ENCODE measurements around the gene UQCRQ. TPM values are rescaled to one million over a fixed set of nuclear protein-coding genes. Genes with fewer than 3 reads are reported as not detected.

UQCRQ gene
- total and polyA plus RNA-seq, 2 donors (not counting 3 experiments of a cell fraction or from before 2014, with no cell fraction given) = 246 to 390 TPM

DNA sequence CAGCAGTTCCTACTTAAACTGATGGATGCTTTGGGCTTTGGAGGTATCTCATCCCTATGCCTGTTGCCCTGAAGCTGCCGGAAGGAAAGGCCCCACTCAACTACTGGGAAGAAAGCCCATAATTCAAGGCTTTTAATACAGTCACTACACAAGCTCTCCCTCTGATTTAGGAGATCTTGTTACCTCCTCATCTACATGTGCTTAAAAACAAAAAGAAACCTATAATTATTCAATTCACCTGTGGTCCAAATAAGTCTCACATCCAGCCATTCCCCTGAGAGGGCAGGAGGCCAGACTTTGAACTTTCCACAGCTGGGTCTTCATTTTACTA, 6.3 kb downstream of the UQCRQ start:
- Histone ChIP-seq H3K4me3 (replicated peaks in 1 of 3; ENCODE audit: insufficient read depth in 1 of 3, low read depth in 1 of 3, low read length in 3 of 3) (no peak overlapping the region), H3K9ac (replicated peaks; ENCODE audit: extremely low read depth, insufficient read depth, low read length) (no peak overlapping the region), H3K9me3 (replicated peaks; ENCODE audit: control insufficient read depth, insufficient read depth, low read length) (no peaks in the 10 kb centered on the region), H3K36me3 (ENCODE audit: control insufficient read depth in 2 of 2, extremely low read depth in 1 of 2, insufficient read depth in 2 of 2, low read length in 2 of 2) (peaks cover 2 to 4% of the 10 kb centered on the region in 2 experiments), H3K27ac (ENCODE audit: insufficient read depth, low read depth, low read length) (no peak overlapping the region), H3K4me1 (ENCODE audit: control insufficient read depth, extremely low read depth, insufficient read depth, low read length) (no peaks in the 10 kb centered on the region), H3K79me2 (ENCODE audit: control insufficient read depth, insufficient read depth, low read length) (no peaks in the 10 kb centered on the region), H3K27me3 (ENCODE audit: control insufficient read depth in 2 of 2, insufficient read depth in 2 of 2, low read length in 2 of 2) (no peaks in the 10 kb centered on the region), H3K9me1 (replicated peaks; ENCODE audit: control insufficient read depth, extremely low read depth, insufficient read depth, low read length) (no peaks in the 10 kb centered on the region), H4K20me1 (replicated peaks; ENCODE audit: control insufficient read depth, extremely low read depth, insufficient read depth, low read length) (peaks cover 2% of the 10 kb centered on the region), H2AFZ (ENCODE audit: low read depth, low read length) (no peak overlapping the region), H3K4me2 (ENCODE audit: insufficient read depth, low read length) (no peak overlapping the region)
- ChIA-PET POLR2A (no interaction called here), CTCF (interaction anchor here (1.3 to 3.3 kb wide), 3 partner anchors 10 to 43 kb away, joined by 5 to 16 read pairs (median 8); partner anchors contain the start of gene SHROOM1)
- no TSS peak for BruUV-seq (replicated peaks)
- DNase-seq (ENCODE audit: low read depth, low spot score) = no peak
- dilution Hi-C loops (cut with MboI; ENCODE audit: extremely low pct_ligation_motif_present, low sequenced_read_pairs) = no loop called here
- intact Hi-C loops (cut with micrococcal nuclease) = no loop called here
- no peak for FAIRE-seq
- TF ChIP-seq FOS (IDR thresholded peaks at IDR 0.05; ENCODE audit: borderline replicate concordance, insufficient read depth, low read length) = no peak
- TF ChIP-seq, protein P1, sequence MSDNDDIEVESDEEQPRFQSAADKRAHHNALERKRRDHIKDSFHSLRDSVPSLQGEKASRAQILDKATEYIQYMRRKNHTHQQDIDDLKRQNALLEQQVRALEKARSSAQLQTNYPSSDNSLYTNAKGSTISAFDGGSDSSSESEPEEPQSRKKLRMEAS (IDR thresholded peaks at IDR 0.05; ENCODE audit: insufficient read depth, insufficient read length) = no peak
- no peak for TF ChIP-seq JUN (IDR thresholded peaks at IDR 0.05; ENCODE audit: borderline replicate concordance, insufficient read depth, insufficient read length, low read depth)
- TF ChIP-seq POLR2AphosphoS5 (IDR thresholded peaks at IDR 0.05; ENCODE audit: insufficient read depth, low read depth, low read length) = no peak
- no peak for TF ChIP-seq POLR2A (IDR thresholded peaks at IDR 0.05; ENCODE audit: low read depth, low read length)

DNA sequence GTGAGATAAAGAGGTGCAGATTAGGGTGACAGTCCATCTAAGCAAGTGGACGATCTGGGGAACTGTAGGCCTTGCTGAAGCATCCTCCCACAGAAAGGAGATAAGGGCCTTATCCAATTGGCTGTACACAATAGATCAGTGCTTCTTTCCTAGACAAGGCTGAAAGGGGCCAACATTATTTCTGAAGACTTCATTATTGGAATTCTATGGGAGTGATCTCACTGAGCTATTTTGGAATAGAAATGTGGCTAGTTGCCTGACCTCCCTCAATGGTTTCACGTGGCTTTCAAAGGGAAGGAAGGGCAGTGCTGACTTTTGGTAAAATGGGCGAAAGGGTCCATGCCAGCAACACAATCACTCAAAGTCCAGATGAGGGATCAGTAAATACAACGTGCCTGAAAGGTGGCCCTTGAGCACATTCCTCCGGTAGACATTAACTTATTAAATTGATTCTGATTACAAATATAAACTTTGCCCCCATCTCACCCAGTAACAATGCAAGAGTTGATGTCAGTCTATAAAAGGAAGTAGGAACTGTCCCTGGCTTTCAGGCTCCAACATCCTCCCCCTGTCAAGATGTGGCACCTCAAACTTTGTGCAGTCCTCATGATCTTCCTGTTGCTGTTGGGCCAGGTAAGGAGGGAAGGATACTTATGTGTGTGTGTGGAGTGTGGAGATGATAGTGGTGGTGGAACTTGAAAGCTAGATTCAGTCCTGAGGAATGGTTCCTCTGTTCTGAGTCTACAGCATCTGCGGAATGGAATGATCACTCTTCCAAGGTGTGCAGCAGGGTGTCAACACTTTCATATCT, 6.9 kb downstream of the UQCRQ start, which contains the start of gene LEAP2:
Gene LEAP2, plus strand, starts transcription at position 550 of the 811 bp plus-strand sequence. Its CDS starts 27 bp downstream, at position 577.
- DNase-seq (ENCODE audit: low read depth, low spot score) = no peak
- ChIA-PET POLR2A (no interaction called here), CTCF (interaction anchor here (1.3 to 3.3 kb wide), 3 partner anchors 10 to 44 kb away, joined by 5 to 16 read pairs (median 8); partner anchors contain the start of gene SHROOM1)
- Histone ChIP-seq H3K4me2 (ENCODE audit: insufficient read depth, low read length) (no peak within 1 kb of the TSS), H3K9me1 (replicated peaks; ENCODE audit: control insufficient read depth, extremely low read depth, insufficient read depth, low read length) (no peaks in the 10 kb centered on the region), H3K27ac (ENCODE audit: insufficient read depth, low read depth, low read length) (no peak within 1 kb of the TSS), H4K20me1 (replicated peaks; ENCODE audit: control insufficient read depth, extremely low read depth, insufficient read depth, low read length) (peaks cover 2% of the 10 kb centered on the region), H3K4me3 (replicated peaks in 1 of 3; ENCODE audit: insufficient read depth in 1 of 3, low read depth in 1 of 3, low read length in 3 of 3) (no peak within 1 kb of the TSS), H3K4me1 (ENCODE audit: control insufficient read depth, extremely low read depth, insufficient read depth, low read length) (no peaks in the 10 kb centered on the region), H3K36me3 (ENCODE audit: control insufficient read depth in 2 of 2, extremely low read depth in 1 of 2, insufficient read depth in 2 of 2, low read length in 2 of 2) (peaks cover 6 to 8% of the 10 kb centered on the region in 2 experiments), H3K27me3 (ENCODE audit: control insufficient read depth in 2 of 2, insufficient read depth in 2 of 2, low read length in 2 of 2) (no peaks in the 10 kb centered on the region), H3K9me3 (replicated peaks; ENCODE audit: control insufficient read depth, insufficient read depth, low read length) (no peaks in the 10 kb centered on the region), H2AFZ (ENCODE audit: low read depth, low read length) (no peak within 1 kb of the TSS), H3K9ac (replicated peaks; ENCODE audit: extremely low read depth, insufficient read depth, low read length) (no peak within 1 kb of the TSS), H3K79me2 (ENCODE audit: control insufficient read depth, insufficient read depth, low read length) (no peaks in the 10 kb centered on the region)
- FAIRE-seq = no peak
- dilution Hi-C loops (cut with MboI; ENCODE audit: extremely low pct_ligation_motif_present, low sequenced_read_pairs) = no loop called here
- TF ChIP-seq, protein P1 (IDR thresholded peaks at IDR 0.05; ENCODE audit: insufficient read depth, insufficient read length) = no peak
- no peak for TF ChIP-seq GATA2 (IDR thresholded peaks at IDR 0.05; ENCODE audit: insufficient read depth, insufficient read length, low read depth, low read length)
- TF ChIP-seq JUN (IDR thresholded peaks at IDR 0.05; ENCODE audit: borderline replicate concordance, insufficient read depth, insufficient read length, low read depth) = no peak
- TF ChIP-seq POLR2A (IDR thresholded peaks at IDR 0.05; ENCODE audit: low read depth, low read length) = no peak
- TF ChIP-seq EZH2 (IDR thresholded peaks at IDR 0.05; ENCODE audit: borderline replicate concordance, low read depth, low read length, severe bottlenecking) = no peak
- TF ChIP-seq MYC (IDR thresholded peaks at IDR 0.05; ENCODE audit: low read depth, low read length) = no peak
- no peak for TF ChIP-seq POLR2AphosphoS5 (IDR thresholded peaks at IDR 0.05; ENCODE audit: insufficient read depth, low read depth, low read length)
- TF ChIP-seq, protein P2, sequence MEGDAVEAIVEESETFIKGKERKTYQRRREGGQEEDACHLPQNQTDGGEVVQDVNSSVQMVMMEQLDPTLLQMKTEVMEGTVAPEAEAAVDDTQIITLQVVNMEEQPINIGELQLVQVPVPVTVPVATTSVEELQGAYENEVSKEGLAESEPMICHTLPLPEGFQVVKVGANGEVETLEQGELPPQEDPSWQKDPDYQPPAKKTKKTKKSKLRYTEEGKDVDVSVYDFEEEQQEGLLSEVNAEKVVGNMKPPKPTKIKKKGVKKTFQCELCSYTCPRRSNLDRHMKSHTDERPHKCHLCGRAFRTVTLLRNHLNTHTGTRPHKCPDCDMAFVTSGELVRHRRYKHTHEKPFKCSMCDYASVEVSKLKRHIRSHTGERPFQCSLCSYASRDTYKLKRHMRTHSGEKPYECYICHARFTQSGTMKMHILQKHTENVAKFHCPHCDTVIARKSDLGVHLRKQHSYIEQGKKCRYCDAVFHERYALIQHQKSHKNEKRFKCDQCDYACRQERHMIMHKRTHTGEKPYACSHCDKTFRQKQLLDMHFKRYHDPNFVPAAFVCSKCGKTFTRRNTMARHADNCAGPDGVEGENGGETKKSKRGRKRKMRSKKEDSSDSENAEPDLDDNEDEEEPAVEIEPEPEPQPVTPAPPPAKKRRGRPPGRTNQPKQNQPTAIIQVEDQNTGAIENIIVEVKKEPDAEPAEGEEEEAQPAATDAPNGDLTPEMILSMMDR (IDR thresholded peaks at IDR 0.05; ENCODE audit: extremely low read depth in 1 of 2, insufficient read depth in 1 of 2, low read depth in 1 of 2, low read length in 2 of 2) = no peak
- TF ChIP-seq FOS (IDR thresholded peaks at IDR 0.05; ENCODE audit: borderline replicate concordance, insufficient read depth, low read length) = no peak
- no TSS peak for BruUV-seq (replicated peaks)
- intact Hi-C loops (cut with micrococcal nuclease) = no loop called here
